Body of pancreas (tissue), 4 donors: Measurements from ENCODE around the gene CD244. TPM values are rescaled to one million over a fixed set of nuclear protein-coding genes. Genes with fewer than 3 reads are reported as not detected.

Source experiments
- ATAC-seq: fragments of 150-250 bp; one replicate; pipeline ENCODE4 v1.9.1; 2016
- DNase-seq, 4 donors: peaks; one replicate each; pipeline ENCODE4 v3.0.0-alpha.2; 2019
- H3K27ac ChIP-seq, 4 donors: fragments of 200-600 bp; sonication (generic); 1 replicate in 3 of 4; 2 replicates in 1 of 4; pipeline versions ENCODE4 v1.5.1 to v1.6.1; 2016 to 2019; ENCODE audit warnings: mild to moderate bottlenecking in 1 of 4, mixed read lengths in 1 of 4, moderate library complexity in 1 of 4
- H3K27me3 ChIP-seq, 2 donors: fragments of 200-600 bp; sonication (generic); one replicate each; pipeline ENCODE4 v1.6.0; 2016; ENCODE audit warnings: mild to moderate bottlenecking in 1 of 2
- H3K36me3 ChIP-seq, 2 donors: fragments of 200-600 bp; sonication (generic); replicated peaks in 1 of 2; 2 replicates each; pipeline ENCODE4 v1.5.1; 2016; ENCODE audit warnings: low read depth in 2 of 2; ENCODE audit not compliant: insufficient read depth in 1 of 2
- H3K4me1 ChIP-seq: fragments of 200-600 bp; sonication (generic); one replicate; pipeline ENCODE4 v1.6.0; 2016
- H3K4me3 ChIP-seq, 2 donors: fragments of 200-600 bp; sonication (generic); 1 replicate in 1 of 2; 2 replicates in 1 of 2; pipeline ENCODE4 v1.5.1; 2016 to 2019
- H3K9me3 ChIP-seq, 3 donors: fragments of 200-600 bp; sonication (generic); 1 replicate in 2 of 3; 2 replicates in 1 of 3; pipeline ENCODE4 v1.5.1; 2016
- CTCF ChIP-seq, 7 experiments: fragments of 450-650 bp in 4 of 7; fragments of 200-600 bp in 3 of 7; sonication (generic) in 3 of 7; IDR thresholded peaks; one replicate each; pipeline ENCODE4 v1.5.1; 2016 to 2019; ENCODE audit warnings: antibody characterized with exemption in 7 of 7
- POLR2A ChIP-seq, 3 donors: fragments of 450-650 bp; IDR thresholded peaks; one replicate each; pipeline ENCODE4 v1.6.1; 2016; ENCODE audit warnings: antibody characterized with exemption in 3 of 3, mild to moderate bottlenecking in 2 of 3
- WGBS, 2 donors: methylation state at CpG; one replicate each; pipeline ENCODE4 v1.1.5; 2017; 5-methylcytosine and 5-hydroxymethylcytosine counted together
- intact Hi-C: fragments of 100-400 bp; cut with DNase I; formaldehyde crosslinking; loops from one replicate; pipeline ENCODE4 v1.15.1; 2023
- total RNA-seq, 2 donors: library from RNA; depleted of rRNA; stranded (reverse); fragments of >200 nt; gene quantifications; one replicate each; pipeline ENCODE4 v1.1.0, GENCODE V29; 2016

CD244 gene
- total RNA-seq, 2 donors from 2014 or later = 0.33 to 1.8 TPM

GRCh38 chr1:160799641-160800040 lies 63.0 kb downstream of the CD244 start:
- ATAC-seq (no peak), DNase-seq (no peak)
- intact Hi-C loops = no loop called here
- WGBS, 2 donors = 79 to 87% methylated on average over 3 to 5 of the region's 5 CpGs
- no peaks in the 10 kb centered on the region for H3K4me1 ChIP-seq
- TF ChIP-seq CTCF (IDR thresholded peaks at IDR 0.05) = no peak
- no peak for TF ChIP-seq POLR2A (IDR thresholded peaks at IDR 0.05)
- no peaks in the 10 kb centered on the region for H3K36me3 ChIP-seq
- H3K27me3 ChIP-seq = no peaks in the 10 kb centered on the region
- no peaks in the 10 kb centered on the region for H3K9me3 ChIP-seq
- H3K27ac ChIP-seq = no peak overlapping the region
- H3K4me3 ChIP-seq = no peak overlapping the region

GRCh38 chr1:160798439-160798838 lies 64.2 kb downstream of the CD244 start:
- no peak for TF ChIP-seq POLR2A (IDR thresholded peaks at IDR 0.05)
- TF ChIP-seq CTCF (IDR thresholded peaks at IDR 0.05) = no peak
- Histone ChIP-seq H3K27me3 (no peaks in the 10 kb centered on the region), H3K4me3 (no peak overlapping the region), H3K36me3 (no peaks in the 10 kb centered on the region), H3K9me3 (no peaks in the 10 kb centered on the region), H3K4me1 (no peaks in the 10 kb centered on the region), H3K27ac (no peak overlapping the region)
- ATAC-seq = no peak
- DNase-seq = no peak
- intact Hi-C loops = no loop called here
- 73 to 84% methylated on average over 2 of the region's 2 CpGs for WGBS, 2 donors

GRCh38 chr1:160797861-160798273 lies 64.8 kb downstream of the CD244 start:
- DNase-seq (no peak), ATAC-seq (no peak)
- no peak for TF ChIP-seq CTCF (IDR thresholded peaks at IDR 0.05)
- TF ChIP-seq POLR2A (IDR thresholded peaks at IDR 0.05) = no peak
- intact Hi-C loops = no loop called here
- no peaks in the 10 kb centered on the region for H3K36me3 ChIP-seq
- no peaks in the 10 kb centered on the region for H3K4me1 ChIP-seq
- H3K9me3 ChIP-seq = no peaks in the 10 kb centered on the region
- no peak overlapping the region for H3K27ac ChIP-seq
- H3K4me3 ChIP-seq = no peak overlapping the region
- no peaks in the 10 kb centered on the region for H3K27me3 ChIP-seq
- 32 to 55% methylated on average over 4 of the region's 4 CpGs for WGBS, 2 donors

GRCh38 chr1:160797271-160797709 lies 65.4 kb downstream of the CD244 start:
- H3K9me3 ChIP-seq = no peaks in the 10 kb centered on the region
- TF ChIP-seq CTCF (IDR thresholded peaks at IDR 0.05) (no peak), POLR2A (IDR thresholded peaks at IDR 0.05) (no peak)
- no peak for DNase-seq
- H3K36me3 ChIP-seq = no peaks in the 10 kb centered on the region
- ATAC-seq = no peak
- intact Hi-C loops = no loop called here
- H3K4me1 ChIP-seq = no peaks in the 10 kb centered on the region
- H3K27me3 ChIP-seq = no peaks in the 10 kb centered on the region
- no peak overlapping the region for H3K27ac ChIP-seq
- no peak overlapping the region for H3K4me3 ChIP-seq
- WGBS, 2 donors = 50 to 72% methylated on average over 3 of the region's 3 CpGs

- intact Hi-C loops = no loop called here
- WGBS, 2 donors = 85 to 86% methylated on average over 4 of the region's 4 CpGs
- Histone ChIP-seq H3K9me3 (no peaks in the 10 kb centered on the region), H3K4me1 (no peaks in the 10 kb centered on the region), H3K36me3 (no peaks in the 10 kb centered on the region), H3K27ac (no peak within 1 kb of the TSS), H3K27me3 (no peaks in the 10 kb centered on the region), H3K4me3 (no peak within 1 kb of the TSS)
- DNase-seq (peak in 1 of 4 donors; percentile 55), ATAC-seq (no peak)
- no peak for TF ChIP-seq CTCF (IDR thresholded peaks at IDR 0.05)
- peak in 1 of 3 donors; percentile 12 for TF ChIP-seq POLR2A (IDR thresholded peaks at IDR 0.05)
Observed at GRCh38 chr1:160795951-160796383, 66.7 kb downstream of the CD244 start, which contains the start of gene LY9. LY9 (plus strand) TSS chr1:160796174; CDS start chr1:160796188, 14 bp downstream.
